Suppressor macrophage treated with lipopolysaccharide for 4 hours (primary cell): ENCODE results near the gene PKNOX2.

ENCODE experiments used
- DNase-seq: peaks from one replicate; pipeline ENCODE4 v3.0.0-alpha.2; 2020

Gene PKNOX2

DNA sequence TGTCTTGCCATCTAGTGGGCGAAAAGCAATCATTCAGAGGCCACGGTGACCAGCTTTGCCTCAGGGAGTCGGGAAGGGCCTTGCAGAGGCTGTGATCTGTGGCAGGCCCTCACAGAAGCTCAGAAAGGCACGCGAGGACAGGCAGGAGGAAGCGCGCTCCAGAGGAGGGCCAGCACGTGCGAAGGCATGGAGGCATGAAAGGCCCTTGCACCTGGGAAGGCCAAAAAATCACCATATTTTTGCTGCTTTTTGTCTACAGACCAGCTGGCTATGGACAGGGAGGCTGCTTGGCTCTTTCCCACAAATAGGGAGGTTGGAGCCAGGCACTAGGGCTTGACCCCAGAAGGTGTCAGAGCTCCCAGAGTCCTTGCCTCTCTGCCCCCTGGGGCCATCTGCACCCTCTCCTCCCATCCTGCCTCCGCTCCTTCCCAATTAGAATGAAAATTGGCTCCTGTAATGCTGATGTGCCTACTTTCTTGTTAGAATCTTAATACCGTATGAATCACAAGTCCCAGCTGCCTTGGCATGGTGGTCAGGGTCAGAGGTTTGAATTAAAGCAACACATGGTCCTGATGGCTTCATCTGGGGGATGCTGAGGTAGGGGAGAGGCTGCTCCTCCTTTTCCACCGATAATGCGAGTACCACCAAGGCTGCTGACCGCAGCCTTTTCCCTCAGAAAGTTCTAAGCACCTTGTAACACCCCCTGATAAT, 262.4 kb downstream of the PKNOX2 start:
- no peak for DNase-seq

DNA sequence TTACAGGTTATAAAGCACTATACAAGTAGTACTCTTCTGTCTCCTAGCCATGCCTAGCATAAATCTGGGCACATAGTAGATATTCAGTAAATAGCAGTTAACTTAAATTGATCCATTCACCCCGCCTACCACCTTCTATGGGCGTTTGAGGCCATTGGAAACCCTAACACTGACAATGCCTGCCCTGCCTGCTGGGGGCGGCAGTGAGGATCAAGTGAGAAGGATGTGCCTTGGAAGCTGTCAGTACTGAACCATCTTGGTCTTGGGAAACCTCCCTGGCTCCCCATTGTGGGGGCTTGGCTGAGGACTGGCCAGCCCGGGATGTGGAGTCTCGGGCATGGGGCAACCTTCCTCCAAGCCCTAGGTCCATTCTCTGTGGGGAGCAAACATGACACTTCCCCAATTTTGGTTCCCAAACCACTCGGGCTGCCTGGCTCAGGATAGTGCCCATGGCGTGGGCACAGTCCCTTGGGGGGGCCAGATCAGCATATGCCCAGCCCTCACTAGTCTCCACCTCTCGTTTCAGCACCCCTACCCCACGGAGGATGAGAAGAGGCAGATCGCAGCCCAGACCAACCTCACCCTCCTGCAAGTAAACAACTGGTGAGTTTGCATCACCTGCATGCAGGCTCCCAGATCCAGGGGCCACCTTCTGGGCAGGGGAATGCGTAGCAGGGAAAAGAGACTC, 264.1 kb downstream of the PKNOX2 start:
- DNase-seq = no peak

DNA sequence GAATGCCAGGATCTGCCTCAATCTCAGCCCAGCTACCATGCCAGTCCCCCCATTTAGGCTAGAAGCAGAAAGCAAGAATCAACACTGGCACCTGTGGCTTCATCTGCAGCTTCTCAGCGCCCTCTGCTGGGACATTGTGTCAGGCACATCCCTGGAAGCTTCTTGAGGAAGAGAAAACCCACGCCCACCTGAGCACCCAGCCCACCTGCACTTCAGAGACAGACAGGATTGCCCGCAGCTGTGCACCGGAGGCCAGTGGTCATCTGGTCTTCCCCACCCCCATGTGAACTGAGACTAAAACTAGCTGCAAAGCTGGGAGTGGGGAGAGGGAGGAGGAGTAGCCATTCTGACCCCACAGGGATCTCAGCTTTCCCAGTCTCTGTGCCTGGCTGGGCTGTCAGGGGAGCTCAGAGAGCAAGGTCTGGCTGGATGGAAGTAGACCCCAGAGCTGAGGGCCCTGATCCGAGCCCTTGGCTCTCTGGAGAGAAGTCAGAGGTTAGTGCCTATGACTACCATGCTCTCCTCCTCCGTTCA, 264.7 kb downstream of the PKNOX2 start:
- peak; percentile 34 for DNase-seq

DNA sequence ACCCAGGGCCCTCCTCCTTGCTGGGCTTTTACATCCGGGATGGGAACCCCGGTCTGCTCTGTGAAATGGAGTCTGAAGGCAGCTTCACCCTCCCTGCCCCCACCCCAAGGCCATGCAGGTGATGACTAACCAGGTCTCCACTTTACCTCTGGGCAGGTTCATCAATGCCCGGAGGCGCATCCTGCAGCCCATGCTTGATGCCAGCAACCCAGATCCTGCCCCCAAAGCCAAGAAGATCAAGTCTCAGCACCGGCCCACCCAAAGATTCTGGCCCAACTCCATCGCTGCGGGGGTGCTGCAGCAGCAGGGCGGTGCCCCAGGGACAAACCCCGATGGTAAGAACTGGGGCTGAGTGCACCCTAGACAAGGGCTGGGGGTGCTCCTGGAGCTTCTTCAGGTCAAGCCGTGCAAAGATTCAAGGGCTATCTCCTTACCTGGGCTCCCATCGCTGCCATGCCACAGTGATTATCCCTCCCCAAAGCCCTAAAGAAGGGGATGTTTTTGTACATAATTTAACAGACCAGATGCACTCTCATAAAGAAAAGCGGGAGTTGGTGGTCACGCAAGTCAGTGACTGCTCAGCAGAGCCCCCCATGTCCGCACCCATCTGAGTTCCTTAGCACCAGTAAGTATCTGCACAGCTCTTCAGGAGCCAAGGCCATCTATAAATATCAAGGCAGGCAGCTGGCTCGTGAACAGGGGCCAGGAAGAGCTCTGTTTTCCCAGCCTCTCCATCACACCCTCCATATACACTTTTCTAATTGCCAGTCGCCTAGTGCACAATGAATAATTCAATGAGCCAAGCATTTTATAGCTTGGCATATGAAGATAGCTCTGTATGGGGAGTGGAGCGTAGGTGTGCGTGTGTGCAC, 265.5 kb downstream of the PKNOX2 start:
- no peak for DNase-seq

DNA sequence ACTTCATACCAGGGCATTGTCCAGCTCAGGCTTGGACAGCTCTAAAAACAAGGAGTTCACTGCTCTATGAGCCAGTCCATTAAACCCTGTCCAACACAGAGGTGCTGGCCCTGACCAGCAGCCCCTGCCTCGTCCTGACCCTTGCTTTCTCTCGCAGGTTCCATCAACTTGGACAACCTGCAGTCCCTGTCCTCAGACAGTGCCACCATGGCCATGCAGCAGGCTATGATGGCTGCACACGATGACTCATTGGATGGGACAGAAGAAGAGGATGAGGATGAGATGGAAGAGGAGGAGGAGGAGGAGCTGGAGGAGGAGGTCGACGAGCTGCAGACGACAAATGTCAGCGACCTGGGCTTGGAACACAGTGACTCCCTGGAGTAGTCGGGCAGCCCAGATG, 266.5 kb downstream of the PKNOX2 start:
- DNase-seq = no peak

DNA sequence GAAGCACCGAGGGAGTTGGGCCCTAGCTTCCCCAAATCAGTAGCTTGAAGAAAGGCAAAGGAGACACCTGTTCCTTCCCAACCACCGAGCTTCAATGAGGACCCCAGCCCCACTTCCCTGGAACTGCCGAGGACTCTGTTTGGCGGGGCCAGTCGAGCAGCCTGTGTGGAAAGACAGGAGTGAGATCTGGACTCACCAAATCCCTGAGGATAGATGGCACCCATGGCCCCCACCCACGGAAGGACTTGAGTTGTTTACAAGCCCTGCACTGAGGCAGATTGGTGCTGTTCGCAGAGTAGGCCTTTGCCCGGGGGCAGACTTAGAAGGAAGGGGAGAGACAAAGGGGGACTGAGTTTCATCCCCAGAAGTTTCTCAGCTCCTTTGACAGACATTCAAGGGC, 266.9 kb downstream of the PKNOX2 start:
- no peak for DNase-seq

DNA sequence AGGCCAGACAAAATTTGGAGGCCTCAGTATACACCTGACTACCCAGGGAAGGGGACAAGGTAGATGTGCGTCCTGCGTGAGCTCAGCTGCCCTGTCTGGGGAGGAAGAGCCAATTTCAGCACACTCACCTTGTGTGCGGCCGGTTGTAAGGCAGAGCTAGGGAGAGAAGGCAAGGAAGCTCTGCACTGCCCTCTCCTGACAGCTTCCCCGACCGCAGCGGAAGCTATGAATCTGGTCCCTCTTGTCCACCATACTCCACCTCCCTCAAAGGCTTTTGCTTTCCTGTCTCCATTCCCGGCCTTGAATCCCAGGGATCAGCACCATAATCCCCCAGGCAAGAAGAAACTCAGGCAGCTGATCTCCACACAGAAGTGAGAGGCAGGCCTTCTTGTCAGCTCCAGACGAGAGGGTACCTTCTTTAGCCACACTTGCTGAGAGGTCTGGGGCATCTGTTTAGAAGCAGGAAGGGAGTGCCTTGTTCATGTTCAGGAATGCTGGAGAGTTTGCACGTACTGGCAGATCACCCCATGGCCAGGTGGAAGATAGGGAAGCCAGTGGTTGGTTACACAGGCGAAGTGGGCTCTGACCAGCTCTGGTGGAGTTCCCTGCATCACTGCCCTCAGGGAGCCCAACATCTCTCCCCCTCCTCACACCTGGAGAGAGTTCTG, 269.0 kb downstream of the PKNOX2 start:
- DNase-seq = peak; percentile 15

DNA sequence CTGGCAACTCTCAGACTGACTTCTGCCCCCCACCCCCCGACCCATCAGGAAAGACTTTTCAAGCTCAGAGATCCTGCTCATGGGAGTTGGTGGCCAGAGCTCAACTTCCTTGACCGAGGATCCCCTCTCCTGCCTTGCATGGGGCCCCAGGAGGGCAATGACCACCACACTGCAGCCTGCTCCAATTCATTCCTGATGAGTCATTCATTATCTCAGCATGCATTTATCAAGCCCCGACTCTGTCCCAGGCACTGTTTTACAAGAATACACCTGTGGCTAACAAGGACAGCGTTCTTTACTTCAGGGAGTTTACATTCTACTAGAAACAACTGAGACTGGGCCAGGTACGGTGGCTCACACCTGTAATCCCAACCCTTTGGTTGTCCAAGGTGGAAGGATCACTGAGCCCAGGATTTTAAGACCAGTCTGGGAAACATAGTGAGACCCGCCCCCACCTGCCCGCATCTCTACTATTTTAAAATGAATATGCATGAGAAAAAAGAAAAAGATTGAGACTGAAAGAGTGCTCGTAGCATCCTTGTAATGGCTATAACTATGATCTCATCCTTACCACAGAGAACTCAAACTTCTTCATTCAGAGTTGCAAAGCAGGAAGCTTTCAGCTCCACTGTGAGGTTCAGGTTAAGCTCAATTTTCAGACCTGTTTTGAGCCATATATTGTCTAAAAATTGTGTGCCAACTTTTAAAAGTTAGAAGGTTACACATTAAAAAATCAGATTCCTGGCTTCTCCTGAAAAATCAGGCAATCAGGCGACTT, 271.1 kb downstream of the PKNOX2 start:
- no peak for DNase-seq

DNA sequence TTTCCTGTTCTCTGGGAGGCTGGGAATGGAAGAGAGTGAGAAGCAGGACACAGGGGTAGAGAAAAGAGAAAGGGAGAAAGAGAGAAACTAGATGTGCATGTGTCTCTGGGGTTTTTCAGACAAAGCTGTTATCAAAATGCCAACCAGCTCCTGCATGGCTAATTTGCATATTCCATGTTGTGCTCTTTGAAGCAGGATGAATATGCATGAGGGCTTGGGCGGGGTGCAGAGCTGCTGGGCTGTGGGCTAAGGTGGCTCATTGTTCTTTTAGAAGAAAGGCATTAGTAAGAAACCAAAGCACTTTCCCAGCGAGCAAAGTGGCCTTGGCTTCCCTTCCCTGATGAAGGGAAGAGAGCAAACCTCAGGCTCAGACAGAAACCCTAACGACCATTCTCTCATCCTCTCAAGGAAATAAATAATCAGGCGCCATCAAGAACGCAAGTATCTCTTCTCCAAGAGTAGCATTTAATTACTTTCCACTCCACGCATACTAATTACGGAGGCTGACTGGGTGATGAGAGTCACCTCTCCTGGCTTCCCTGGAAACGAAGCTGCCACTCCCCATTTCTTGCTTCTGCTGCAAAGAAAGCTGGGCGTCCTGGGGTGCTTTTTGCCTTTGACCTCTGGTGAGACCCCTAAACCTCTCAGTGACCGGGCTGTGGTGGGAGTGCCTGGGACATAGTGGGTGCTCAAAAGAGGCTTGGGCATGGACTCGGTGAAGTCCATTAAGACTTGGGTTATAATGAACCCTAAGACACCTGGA, 277.3 kb downstream of the PKNOX2 start:
- DNase-seq = no peak

DNA sequence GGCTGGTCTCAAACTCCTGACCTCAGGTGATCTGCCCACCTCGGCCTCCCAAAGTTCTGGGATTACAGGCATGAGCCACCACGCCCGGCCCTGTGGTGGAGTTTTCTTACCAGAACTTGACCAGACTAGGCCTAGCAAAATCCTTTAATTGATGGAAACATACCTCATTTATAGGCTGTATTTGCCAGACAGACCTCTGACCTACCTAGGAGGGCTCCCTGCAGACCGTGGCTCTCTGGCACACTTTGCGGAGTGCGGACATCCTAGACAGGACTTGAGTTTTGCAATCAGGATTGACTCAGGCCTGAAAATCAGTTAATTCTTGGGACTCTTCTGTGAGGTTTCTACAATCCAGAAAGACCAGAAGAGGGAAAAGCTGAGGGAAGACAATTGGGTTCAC, 278.4 kb downstream of the PKNOX2 start:
- no peak for DNase-seq

DNA sequence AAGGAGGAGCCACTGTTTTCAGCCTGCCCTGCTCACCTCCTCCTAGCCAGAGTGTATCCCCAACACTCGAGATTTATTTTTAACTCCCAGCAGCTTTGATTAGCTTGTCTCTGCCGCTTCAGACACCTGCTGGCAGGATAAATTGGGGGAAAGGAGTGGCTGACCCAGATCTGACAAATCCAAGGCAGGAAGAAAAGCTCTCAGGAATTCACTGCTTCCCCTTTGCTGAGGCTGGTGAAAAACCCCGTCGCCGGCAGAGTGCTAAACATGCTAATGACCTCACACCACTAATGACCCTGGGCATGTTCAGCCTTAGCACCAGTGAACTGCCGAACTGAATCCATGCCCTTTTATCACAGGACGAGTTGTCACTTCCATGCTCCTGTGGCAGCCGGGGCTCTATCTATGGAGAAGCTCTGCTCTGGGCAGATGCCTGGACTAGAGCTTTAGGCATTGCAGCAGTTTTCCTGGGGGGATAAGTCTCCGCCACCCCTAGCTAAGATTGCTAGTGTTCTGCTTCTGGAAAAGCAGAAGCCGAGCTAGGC, 279.3 kb downstream of the PKNOX2 start:
- DNase-seq = peak; percentile 3

DNA sequence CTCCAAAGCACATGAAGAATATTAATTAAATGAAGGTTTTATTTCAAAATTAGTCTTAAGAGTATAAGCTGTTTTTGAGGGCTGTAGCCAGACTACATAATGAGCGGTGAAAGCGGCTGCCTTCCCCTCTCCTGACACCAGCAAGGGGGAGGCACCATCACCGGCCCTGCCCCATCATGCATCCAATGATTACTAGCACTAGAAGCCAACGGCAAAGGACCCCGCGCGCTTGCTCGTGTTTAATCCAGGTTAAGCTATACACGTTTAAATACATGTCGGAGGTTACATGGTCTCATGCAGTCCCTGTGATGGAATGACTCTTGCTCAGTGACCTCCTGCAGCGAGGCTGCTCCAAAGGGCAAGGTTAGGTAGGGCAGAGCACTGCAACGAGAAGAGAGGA, 281.2 kb downstream of the PKNOX2 start:
- DNase-seq = no peak

DNA sequence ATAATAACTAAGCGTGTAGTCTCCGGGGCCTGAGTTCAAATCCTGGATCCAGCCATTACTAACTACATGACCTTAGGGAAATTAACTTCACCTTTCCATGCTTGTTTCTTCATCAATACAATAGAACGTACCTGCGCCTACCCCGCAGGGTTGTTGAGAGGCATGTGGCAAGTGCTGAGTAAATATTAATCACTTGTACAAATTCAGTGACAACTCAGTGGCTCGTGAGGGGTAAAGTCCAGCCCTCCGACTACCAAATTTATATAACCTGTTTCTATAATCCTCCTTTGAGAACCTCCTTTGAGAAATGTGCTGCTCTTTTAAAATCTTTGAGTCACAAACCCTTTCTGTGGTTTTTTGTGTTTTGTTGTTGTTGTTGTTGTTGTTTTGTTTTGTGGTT, 281.7 kb downstream of the PKNOX2 start:
- no peak for DNase-seq

DNA sequence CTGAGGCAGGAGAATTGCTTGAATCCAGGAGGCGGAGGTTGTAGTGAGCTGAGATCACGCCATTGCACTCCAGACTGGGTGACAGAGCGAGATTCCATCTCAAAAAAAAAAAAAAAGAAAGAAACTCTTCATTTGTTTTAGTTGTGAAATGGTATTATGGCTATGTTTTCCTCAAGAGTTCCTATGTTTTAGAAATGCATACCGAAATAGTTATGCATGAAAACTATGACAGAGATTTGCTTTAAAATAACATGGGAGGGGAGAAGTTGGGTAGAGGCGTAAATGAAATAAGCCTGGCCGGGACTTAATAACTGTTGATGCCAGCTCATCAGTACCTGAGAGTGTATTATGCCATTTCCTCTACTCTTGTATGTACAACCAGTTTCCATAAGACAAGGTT, 283.2 kb downstream of the PKNOX2 start:
- DNase-seq = no peak

DNA sequence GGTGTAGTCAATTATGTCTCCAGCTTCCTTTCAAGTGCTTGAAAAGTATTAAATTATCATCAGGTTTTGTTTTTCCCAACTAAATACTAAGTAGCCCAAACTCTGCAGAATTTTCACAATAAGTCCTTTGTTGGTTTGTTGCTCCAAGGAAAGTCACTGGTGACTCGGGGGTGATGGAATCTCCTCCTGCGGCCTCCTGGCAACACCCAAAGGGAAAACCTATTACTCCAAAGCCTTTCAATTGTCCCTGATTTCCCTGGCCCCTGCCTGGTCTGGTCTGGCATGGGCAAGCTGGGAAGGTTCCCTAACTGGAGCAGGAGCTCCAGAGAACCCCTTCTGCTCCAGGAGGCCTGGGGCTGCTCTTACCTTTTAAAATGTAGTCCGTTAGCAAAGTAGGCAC, 283.6 kb downstream of the PKNOX2 start:
- no peak for DNase-seq

DNA sequence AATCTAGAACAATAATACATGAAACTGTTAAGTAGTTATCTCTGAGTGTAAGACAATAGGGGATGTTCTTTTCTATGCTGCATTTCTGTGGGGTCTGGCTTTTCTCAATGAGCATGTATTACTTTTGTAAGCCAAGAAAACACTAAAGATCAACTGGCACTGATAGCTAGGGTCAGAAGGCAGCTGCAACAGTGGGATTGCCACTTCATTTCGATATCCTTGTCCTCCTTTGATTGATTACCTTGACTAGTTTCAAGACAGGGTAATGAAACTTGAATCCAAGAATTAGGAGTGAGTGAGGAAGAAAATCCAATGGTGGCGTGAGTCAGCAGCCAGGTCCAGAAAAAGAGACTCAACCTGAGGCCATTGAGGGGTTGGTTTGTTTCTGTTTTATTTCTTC, 285.0 kb downstream of the PKNOX2 start:
- no peak for DNase-seq

DNA sequence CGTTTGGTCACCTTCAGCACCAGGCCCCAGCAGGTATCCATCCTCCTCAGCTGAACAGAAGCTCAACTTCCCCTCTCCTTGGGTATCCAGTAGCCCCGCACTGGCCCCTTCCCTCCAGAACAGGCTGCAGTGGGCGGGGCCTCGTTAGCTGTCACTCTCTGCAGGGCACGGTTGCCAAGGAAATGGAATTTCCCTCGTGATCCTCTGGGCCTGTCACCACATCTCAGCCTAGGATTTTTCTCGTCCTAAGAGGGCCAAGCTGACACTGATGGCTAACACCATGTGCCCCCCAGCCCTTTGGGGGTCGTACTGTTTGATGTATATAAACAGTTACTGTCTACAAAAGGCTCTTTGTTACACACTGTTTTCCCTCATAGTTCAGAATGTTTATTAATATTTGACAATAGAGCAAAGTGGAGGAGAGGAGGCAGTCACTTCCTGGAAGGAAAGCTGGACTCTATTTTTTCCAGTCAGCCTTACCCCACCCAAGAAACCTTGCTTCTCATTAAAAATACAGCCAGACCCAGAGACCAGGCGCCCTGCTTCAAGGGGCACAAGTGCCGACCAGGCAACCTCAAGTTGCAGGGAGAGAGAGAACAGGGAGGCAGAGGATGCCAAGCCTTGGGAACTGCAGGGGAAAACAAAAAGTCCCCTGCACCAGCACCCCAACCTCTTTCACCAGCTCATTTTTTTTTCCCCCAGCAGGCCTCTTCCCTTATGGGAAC, 287.0 kb downstream of the PKNOX2 start:
- DNase-seq = peak; percentile 36

DNA sequence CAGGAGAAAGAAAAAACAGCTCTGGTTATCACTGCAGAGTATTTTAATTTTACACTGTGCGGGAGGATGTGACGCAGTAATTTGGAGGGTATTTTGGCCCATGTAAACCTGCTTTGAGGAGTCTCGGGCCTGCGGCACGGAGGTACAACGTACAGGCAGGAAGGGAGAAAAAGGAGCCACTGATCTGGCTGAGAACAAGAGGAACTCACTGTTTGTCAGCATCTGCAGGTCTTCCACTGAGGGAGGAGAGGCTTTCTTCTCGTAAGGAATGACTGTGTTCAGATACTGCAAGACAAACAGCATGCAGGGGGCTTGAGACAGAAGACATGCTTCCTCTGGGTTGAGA, 287.5 kb downstream of the PKNOX2 start:
- no peak for DNase-seq

DNA sequence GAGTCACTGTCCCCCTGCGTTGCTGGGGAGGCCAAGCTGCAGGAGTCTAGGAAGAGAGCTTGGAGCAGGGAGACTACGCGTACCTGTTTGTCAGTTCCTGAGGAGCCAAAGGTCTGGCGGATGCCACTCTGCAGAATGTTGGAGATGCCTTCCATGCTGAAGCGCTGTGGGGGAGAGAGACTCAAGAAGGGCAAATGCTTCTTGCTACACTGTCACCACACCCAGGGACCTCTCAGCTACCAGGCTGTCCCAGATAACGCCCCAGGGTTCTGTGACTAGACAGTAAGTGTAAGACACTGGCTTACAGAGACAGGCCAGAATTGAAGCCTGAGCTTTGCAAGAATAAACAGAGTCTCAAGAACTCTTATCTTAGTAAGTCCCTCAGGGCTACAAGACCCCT, 289.5 kb downstream of the PKNOX2 start:
- no peak for DNase-seq

DNA sequence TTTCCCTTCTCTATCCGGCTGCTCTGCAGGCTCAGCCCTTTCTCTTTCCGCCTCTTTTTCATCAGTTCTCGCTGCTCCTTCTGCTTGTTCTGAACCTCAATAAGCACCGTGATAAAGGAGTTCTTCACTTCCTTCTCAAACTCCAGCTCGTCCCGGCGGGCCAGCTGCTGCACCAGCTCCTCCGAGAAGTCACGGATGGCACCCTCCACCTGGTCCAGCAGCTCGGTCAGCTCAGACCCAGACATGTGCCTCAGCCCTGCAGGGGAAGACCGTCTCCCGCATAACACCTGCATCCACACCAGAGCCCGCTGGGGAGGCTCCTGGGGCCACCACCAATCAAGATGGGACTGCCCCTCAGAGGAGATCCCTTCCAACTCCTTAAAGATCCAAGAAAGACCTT, 291.3 kb downstream of the PKNOX2 start:
- DNase-seq = no peak
